Tibial nerve (tissue), 4 donors: ENCODE measurements around the gene CAMK2D.

Experiments
- CTCF ChIP-seq, 5 experiments: fragments of 200-600 bp in 3 of 5; fragments of 450-650 bp in 2 of 5; sonication (generic) in 3 of 5; IDR thresholded peaks; one replicate each; pipeline ENCODE4 v1.5.1; 2016 to 2019; ENCODE audit warnings: antibody characterized with exemption in 5 of 5, mild to moderate bottlenecking in 3 of 5, moderate library complexity in 2 of 5
- EP300 ChIP-seq, 2 donors: sonication (generic); formaldehyde crosslinking; IDR thresholded peaks; one replicate each; pipeline ENCODE4 v1.6.1; 2017; ENCODE audit warnings: antibody characterized with exemption in 2 of 2, mild to moderate bottlenecking in 1 of 2
- POLR2A ChIP-seq, 2 donors: fragments of 450-650 bp; IDR thresholded peaks; one replicate each; pipeline ENCODE4 v1.6.1; 2017; ENCODE audit warnings: antibody characterized with exemption in 2 of 2, mild to moderate bottlenecking in 2 of 2, moderate library complexity in 2 of 2

DNA sequence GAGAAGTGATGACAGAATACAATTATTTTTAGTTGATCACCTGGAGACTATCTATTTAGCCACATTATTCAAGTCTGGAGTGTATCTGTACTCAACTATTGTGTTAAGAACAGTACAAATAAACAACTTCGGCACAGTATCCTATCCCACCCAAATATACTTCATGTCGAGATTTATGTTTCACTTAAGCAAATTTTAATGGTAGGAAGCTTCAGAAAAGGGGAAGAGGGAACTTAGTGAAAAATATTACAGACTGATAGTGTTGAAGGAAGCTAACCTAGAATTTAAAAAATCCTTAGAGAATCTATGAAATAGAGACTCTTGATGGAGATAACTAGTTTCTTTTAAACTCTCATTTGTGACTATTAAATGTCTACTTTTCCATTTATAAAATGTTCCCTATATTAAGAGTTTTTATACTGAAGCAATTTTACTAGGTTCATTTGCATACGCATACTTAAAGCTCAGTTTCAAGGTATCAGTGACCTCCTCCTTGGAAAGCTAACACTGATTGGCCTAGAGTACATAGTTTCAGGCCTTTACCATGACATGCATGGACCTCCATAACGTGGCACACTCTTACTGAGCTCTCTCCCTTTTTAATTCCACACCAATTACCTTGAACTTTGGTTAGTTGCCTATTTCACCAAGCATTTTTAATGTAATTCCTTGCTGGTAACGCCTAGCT is 197.7 kb downstream of the CAMK2D start:
- TF ChIP-seq EP300 (IDR thresholded peaks at IDR 0.05), result no peak
- TF ChIP-seq CTCF (IDR thresholded peaks at IDR 0.05), result no peak
- no peak for TF ChIP-seq POLR2A (IDR thresholded peaks at IDR 0.05)
